HepG2 (cell line): ENCODE results near the gene HIF1AN. TPM values are rescaled to one million over a fixed set of nuclear protein-coding genes. Genes with fewer than 3 reads are reported as not detected.

Experiments
- ADNP ChIP-seq: sonication (generic); formaldehyde crosslinking; IDR thresholded peaks from 2 replicates; pipeline ENCODE4 v1.4.0; 2020; ENCODE audit warnings: missing genetic modification reagents
- DNMT3B ChIP-seq: conservative IDR thresholded peaks from 2 replicates; pipeline ENCODE4 v1.6.1; 2016; ENCODE audit warnings: missing biosample characterization, control low read depth
- GABPB1 ChIP-seq: IDR thresholded peaks from 2 replicates; pipeline ENCODE4 v1.6.1; 2016; ENCODE audit warnings: mild to moderate bottlenecking, missing genetic modification reagents, moderate library complexity, missing compliant biosample characterization
- GZF1 ChIP-seq: sonication (generic); formaldehyde crosslinking; IDR thresholded peaks from 2 replicates; pipeline ENCODE4 v1.5.1; 2020; ENCODE audit warnings: mild to moderate bottlenecking, missing genetic modification reagents
- NR1H2 ChIP-seq: sonication (generic); formaldehyde crosslinking; IDR thresholded peaks from 2 replicates; pipeline ENCODE4 v1.8.1; 2022; ENCODE audit warnings: low read depth, missing genetic modification reagents, borderline replicate concordance
- RBM22 ChIP-seq: fragments of 200-400 bp; formaldehyde crosslinking; optimal IDR thresholded peaks from 2 replicates; pipeline ENCODE3; 2017; ENCODE audit warnings: mild to moderate bottlenecking, low read length, moderate library complexity
- SP140L ChIP-seq: sonication (generic); formaldehyde crosslinking; IDR thresholded peaks from 2 replicates; pipeline ENCODE4 v1.4.0; 2020; ENCODE audit warnings: missing genetic modification reagents, borderline replicate concordance
- SP4 ChIP-seq: sonication (generic); formaldehyde crosslinking; IDR thresholded peaks from 2 replicates; pipeline ENCODE4 v1.8.1; 2023; ENCODE audit warnings: mild to moderate bottlenecking, missing genetic modification reagents
- ZNF10 ChIP-seq: sonication (generic); formaldehyde crosslinking; IDR thresholded peaks from 2 replicates; pipeline ENCODE4 v1.4.0; 2020; ENCODE audit warnings: mild to moderate bottlenecking, low read depth, missing genetic modification reagents, borderline replicate concordance
- ZNF564 ChIP-seq: sonication (generic); formaldehyde crosslinking; IDR thresholded peaks from 2 replicates; pipeline ENCODE4 v1.8.1; 2023; ENCODE audit warnings: mild to moderate bottlenecking, missing genetic modification reagents
- ZNF615 ChIP-seq: sonication (generic); formaldehyde crosslinking; IDR thresholded peaks from 2 replicates; pipeline ENCODE4 v1.5.0; 2020; ENCODE audit warnings: mild to moderate bottlenecking, missing genetic modification reagents, borderline replicate concordance
- ZNF709 ChIP-seq: sonication (generic); formaldehyde crosslinking; IDR thresholded peaks from 2 replicates; pipeline ENCODE4 v1.5.0; 2020; ENCODE audit warnings: mild to moderate bottlenecking, missing genetic modification reagents
- ZNF784 ChIP-seq: sonication (generic); formaldehyde crosslinking; IDR thresholded peaks from 2 replicates; pipeline ENCODE4 v1.5.1; 2020; ENCODE audit warnings: missing genetic modification reagents, mild to moderate bottlenecking, borderline replicate concordance
- ZNF792 ChIP-seq: IDR thresholded peaks from 2 replicates; pipeline ENCODE4 v1.6.1; 2016
- polyA plus RNA-seq, 8 experiments: library from polyadenylated mRNA; depleted of rRNA in 3 of 8; stranded (reverse) in 7 of 8; unstranded in 1 of 8; fragments of >200 nt; fragmentation: Illumina TruSeq in 4 of 8; extraction: Trizol in 4 of 8; gene quantifications; 2 replicates each; pipeline versions ENCODE4 v1.2.1 to v1.2.3, GENCODE V29; 2011 to 2016; ENCODE audit warnings: low read depth in 4 of 8, missing spikeins in 1 of 8, mixed read lengths in 1 of 8; ENCODE audit not compliant: insufficient read depth in 1 of 8
- total RNA-seq, 5 experiments: library from RNA; depleted of rRNA; stranded (reverse); fragments of >200 nt; fragmentation: Illumina TruSeq; extraction: Trizol; gene quantifications; 2 replicates each; pipeline ENCODE4 v1.2.3, GENCODE V29; 2016; ENCODE audit warnings: low read depth in 1 of 5
- TF ChIP-seq, protein P1 (sequence below): sonication (generic); formaldehyde crosslinking; IDR thresholded peaks from 2 replicates; pipeline ENCODE4 v1.5.0; 2020; ENCODE audit warnings: missing genetic modification reagents
- TF ChIP-seq, protein P2 (sequence below): sonication (generic); formaldehyde crosslinking; IDR thresholded peaks from 2 replicates; pipeline ENCODE4 v1.9.0; 2021; ENCODE audit warnings: missing genetic modification reagents, borderline replicate concordance
- TF ChIP-seq, protein P3 (sequence below): IDR thresholded peaks from 2 replicates; pipeline ENCODE4 v1.6.1; 2016; ENCODE audit warnings: missing biosample characterization, missing genetic modification reagents, low read depth
- TF ChIP-seq, protein P4 (sequence below): sonication (generic); formaldehyde crosslinking; conservative IDR thresholded peaks from 2 replicates; pipeline ENCODE4 v1.4.0; 2020; ENCODE audit warnings: missing genetic modification reagents
- TF ChIP-seq, protein P5 (sequence below): sonication (generic); formaldehyde crosslinking; IDR thresholded peaks from 2 replicates; pipeline ENCODE4 v1.4.0; 2020; ENCODE audit warnings: mild to moderate bottlenecking, missing genetic modification reagents, borderline replicate concordance

Gene HIF1AN
- total and polyA plus RNA-seq, 2 of the 13 experiments (the other 11 are each of a cell fraction or from before 2014, with no cell fraction given), result 8.6 to 10.7 TPM

DNA sequence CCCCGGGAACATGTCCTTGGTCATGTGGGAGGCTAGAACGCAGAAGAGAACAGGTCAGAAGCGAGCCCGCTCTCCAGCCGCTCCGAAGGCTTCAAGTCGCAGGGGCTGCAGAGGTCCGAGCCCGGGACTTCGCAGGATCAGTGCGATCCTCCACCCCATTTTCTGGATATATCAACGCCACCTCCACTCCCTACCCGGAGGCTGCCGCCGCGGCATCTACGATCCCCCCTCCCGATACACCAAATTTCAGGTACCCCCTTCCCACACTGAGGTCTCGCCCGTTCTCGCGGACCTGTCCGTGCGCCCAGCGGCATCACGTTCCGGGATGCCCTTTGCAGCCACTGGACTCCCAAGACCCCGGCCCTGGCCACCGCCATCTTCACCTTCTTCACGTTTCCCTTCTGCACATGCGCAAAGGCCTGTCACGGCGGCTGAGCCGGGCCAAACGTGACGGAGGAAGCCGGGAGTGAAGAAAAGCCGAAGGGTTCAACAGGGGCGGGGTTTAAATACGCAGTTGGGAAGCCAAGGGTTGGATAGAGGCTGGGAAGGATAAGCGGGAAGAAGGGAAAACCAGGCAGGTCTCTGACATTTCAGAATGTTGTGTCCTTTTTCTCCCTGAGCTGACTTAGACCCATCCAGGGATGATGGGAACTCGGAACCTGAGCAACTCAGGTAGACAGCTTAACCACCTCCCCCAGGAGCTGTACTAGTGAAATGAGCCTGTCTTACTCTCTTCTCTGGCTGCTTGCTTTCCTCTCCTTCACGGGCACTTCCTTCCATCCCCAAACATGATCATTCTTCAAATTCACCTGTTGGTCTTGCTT is 6.1 kb upstream of the HIF1AN start, which contains the start of gene NDUFB8 (continued):
- TF ChIP-seq NR1H2 (CRISPR knock-in tag) (no peak), GABPB1 (CRISPR knock-in tag) (peak; percentile 68), ZNF564 (no peak), RBM22 (no peak), ZNF10 (no peak), ADNP (CRISPR knock-in tag) (no peak), SP4 (CRISPR knock-in tag) (no peak), ZNF615 (no peak), DNMT3B (no peak), ZNF709 (0 out of 2 replicates have a peak, but pooled peaks have one; percentile 48), GZF1 (CRISPR knock-in tag) (no peak), ZNF792 (CRISPR knock-in tag) (0 out of 2 replicates have a peak, but pooled peaks have one; percentile 18), ZNF784 (CRISPR knock-in tag) (no peak), SP140L (CRISPR knock-in tag) (no peak)
- TF ChIP-seq, protein P1, sequence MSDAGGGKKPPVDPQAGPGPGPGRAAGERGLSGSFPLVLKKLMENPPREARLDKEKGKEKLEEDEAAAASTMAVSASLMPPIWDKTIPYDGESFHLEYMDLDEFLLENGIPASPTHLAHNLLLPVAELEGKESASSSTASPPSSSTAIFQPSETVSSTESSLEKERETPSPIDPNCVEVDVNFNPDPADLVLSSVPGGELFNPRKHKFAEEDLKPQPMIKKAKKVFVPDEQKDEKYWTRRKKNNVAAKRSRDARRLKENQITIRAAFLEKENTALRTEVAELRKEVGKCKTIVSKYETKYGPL, result no peak
- TF ChIP-seq, protein P2, sequence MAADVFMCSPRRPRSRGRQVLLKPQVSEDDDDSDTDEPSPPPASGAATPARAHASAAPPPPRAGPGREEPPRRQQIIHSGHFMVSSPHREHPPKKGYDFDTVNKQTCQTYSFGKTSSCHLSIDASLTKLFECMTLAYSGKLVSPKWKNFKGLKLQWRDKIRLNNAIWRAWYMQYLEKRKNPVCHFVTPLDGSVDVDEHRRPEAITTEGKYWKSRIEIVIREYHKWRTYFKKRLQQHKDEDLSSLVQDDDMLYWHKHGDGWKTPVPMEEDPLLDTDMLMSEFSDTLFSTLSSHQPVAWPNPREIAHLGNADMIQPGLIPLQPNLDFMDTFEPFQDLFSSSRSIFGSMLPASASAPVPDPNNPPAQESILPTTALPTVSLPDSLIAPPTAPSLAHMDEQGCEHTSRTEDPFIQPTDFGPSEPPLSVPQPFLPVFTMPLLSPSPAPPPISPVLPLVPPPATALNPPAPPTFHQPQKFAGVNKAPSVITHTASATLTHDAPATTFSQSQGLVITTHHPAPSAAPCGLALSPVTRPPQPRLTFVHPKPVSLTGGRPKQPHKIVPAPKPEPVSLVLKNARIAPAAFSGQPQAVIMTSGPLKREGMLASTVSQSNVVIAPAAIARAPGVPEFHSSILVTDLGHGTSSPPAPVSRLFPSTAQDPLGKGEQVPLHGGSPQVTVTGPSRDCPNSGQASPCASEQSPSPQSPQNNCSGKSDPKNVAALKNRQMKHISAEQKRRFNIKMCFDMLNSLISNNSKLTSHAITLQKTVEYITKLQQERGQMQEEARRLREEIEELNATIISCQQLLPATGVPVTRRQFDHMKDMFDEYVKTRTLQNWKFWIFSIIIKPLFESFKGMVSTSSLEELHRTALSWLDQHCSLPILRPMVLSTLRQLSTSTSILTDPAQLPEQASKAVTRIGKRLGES, result no peak
- TF ChIP-seq, protein P3, sequence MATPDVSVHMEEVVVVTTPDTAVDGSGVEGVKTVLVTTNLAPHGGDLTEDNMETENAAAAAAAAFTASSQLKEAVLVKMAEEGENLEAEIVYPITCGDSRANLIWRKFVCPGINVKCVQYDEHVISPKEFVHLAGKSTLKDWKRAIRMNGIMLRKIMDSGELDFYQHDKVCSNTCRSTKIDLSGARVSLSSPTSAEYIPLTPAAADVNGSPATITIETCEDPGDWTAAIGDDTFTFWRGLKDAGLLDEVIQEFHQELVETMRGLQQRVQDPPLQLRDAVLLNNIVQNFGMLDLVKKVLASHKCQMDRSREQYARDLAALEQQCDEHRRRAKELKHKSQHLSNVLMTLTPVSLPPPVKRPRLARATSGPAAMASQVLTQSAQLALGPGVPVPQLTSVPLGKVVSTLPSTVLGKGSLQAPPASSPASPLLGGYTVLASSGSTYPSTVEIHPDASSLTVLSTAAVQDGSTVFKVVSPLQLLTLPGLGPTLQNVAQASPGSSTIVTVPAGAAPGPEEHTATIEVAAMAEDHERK (CRISPR knock-in tag), result no peak
- TF ChIP-seq, protein P4, sequence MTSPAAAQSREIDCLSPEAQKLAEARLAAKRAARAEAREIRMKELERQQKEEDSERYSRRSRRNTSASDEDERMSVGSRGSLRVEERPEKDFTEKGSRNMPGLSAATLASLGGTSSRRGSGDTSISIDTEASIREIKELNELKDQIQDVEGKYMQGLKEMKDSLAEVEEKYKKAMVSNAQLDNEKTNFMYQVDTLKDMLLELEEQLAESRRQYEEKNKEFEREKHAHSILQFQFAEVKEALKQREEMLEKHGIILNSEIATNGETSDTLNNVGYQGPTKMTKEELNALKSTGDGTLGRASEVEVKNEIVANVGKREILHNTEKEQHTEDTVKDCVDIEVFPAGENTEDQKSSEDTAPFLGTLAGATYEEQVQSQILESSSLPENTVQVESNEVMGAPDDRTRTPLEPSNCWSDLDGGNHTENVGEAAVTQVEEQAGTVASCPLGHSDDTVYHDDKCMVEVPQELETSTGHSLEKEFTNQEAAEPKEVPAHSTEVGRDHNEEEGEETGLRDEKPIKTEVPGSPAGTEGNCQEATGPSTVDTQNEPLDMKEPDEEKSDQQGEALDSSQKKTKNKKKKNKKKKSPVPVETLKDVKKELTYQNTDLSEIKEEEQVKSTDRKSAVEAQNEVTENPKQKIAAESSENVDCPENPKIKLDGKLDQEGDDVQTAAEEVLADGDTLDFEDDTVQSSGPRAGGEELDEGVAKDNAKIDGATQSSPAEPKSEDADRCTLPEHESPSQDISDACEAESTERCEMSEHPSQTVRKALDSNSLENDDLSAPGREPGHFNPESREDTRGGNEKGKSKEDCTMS, result no peak
- TF ChIP-seq, protein P5, sequence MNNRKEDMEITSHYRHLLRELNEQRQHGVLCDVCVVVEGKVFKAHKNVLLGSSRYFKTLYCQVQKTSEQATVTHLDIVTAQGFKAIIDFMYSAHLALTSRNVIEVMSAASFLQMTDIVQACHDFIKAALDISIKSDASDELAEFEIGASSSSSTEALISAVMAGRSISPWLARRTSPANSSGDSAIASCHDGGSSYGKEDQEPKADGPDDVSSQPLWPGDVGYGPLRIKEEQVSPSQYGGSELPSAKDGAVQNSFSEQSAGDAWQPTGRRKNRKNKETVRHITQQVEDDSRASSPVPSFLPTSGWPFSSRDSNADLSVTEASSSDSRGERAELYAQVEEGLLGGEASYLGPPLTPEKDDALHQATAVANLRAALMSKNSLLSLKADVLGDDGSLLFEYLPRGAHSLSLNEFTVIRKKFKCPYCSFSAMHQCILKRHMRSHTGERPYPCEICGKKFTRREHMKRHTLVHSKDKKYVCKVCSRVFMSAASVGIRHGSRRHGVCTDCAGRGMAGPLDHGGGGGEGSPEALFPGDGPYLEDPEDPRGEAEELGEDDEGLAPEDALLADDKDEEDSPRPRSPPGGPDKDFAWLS, result no peak
